ENCODE results near the gene LRRC74A.
A peak's percentile ranks its signal among the peaks of the same experiment; 100 is the strongest.
"Not testable (repeated sequence)": the region's sequence is repeated elsewhere in the genome, so short reads cannot be mapped to it uniquely, and the experiment has no call there.

LRRC74A gene

DNA sequence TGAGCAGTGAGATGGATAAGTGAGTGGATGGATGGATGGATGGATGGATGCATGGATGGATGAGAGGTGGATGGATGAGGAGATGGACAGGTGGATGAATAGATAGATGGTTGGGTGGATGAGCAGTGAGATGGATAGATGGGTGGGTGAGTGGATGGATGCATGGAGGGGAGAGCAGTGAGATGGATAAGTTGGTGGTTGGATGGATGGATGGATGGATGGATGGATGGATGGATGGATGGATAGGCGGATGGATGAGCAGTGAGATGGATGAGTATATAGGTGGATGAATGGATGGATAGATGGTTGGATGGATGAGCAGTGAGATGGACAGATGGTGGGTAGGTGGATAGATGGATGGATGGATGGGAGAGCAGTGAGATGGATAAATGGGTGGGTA lies 30.6 kb downstream of the LRRC74A start:
- no peak for DNase-seq

DNA sequence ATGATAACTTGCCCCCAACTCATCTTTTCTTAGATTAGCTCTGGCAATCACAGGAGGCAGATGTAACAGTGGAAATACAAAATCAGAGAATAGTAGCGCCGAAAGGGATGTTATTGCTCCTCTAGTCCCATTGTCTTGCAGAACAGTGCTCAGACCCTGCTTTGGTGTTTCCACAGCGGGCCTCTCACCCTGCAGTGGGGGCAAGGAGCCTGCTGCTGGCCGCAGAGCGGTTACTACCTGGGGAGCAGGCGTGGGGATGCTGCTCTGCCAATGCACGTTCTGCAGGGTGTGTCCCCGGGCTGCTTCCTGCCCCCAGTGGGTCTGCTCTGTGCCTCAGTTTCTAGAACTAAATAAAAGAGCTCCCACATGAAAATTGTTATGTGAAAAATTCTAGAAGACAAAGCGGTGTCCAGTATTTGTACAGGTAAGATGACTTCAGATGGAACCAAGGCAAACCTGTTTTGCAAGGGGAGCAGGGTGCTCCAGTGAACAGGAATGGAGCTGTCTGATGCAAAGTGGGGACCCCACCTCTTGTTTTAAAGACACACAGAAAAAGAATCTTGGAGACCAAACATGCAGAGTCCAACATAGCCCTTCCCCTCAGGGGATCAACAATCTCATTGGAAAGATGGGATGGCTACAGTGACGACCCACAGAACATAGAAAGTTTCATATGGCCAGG lies 35.5 kb downstream of the LRRC74A start:
- no peak for DNase-seq

DNA sequence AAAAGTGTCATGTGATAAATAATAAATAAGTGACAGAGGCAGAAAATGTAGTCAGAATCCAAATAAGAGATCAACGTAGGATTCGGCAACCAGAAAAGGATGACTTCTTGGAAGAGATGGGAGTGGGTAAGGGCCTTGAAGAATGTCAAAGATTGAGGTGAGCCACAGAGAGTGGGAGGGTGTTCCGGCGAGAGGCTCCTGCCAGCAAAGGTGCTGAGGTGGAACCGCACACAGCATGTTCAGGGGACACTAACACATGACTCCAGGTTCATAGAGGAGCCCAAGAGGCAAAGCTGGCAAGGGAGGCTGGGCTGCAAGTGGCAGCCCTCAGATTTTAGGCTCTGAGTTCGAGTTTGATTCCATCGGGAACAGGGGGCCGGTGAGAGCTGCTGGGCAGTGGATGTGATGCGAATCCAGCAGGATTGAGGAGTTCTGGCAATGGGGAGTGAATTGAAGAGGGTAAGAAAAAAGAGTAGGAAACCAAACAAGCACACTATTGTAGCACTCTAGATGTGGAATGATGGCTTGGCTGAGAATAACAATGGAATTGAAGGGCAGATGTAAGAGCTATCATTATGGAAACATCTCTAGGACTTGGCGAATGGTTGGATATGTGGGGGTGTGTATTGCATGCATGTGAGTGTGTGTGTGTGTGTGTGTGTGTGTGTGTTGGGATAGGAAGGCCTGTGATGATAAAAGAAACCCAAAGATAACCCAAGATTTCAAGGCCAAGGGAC lies 36.5 kb downstream of the LRRC74A start:
- DNase-seq = no peak

DNA sequence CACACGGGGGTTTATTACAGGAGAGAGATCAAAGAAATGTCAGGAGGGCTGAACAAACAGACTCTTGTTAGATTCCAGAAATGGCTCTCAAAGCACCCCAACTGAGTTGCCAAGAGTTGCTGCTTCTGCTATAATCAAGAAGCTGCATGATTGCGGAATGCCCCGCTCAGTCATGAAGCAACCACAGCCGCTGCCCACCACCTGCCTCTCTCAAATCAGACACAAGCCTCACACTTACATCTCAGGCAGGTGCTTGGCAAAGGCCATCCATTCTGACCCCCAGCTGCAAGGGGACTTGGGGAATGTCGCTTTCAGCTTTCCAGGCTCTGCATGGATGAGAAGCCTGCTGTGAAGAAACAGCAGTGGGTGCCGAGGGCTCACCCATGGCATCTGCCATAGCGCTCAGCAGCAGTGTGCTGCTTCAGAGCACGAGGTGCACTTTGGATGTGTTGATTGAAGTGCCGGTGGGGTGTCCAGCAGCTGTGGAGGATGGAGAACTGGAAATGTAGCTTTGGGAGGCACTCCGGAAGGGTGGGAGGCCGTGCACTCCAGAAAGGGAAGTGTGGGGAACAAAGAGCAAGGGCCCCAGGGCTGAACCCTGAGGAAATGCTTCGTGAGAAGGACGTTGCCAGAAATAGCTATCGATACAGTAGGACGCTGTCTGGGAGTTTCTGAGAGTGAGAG lies 37.7 kb downstream of the LRRC74A start:
- DNase-seq = no peak

DNA sequence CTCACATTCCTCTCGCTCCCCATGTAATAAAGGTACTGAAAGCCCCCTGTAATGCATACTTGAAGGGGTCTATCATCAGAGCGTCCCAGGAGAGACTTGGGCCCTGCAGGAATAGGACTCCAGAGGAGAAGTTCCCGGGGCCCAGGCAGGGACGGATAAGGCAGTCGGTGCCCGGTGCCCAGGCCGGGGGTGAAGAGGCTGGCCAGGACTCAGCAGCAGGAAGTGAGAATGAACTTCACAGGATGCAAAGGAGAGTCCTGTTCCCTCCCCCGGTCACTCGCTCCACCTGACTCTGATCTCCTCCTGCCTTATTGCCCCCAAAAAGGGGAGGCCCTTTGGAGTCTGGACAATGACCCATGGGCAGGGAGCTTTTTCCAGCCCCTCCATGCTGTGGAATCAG lies 40.2 kb downstream of the LRRC74A start:
- no peak for DNase-seq

DNA sequence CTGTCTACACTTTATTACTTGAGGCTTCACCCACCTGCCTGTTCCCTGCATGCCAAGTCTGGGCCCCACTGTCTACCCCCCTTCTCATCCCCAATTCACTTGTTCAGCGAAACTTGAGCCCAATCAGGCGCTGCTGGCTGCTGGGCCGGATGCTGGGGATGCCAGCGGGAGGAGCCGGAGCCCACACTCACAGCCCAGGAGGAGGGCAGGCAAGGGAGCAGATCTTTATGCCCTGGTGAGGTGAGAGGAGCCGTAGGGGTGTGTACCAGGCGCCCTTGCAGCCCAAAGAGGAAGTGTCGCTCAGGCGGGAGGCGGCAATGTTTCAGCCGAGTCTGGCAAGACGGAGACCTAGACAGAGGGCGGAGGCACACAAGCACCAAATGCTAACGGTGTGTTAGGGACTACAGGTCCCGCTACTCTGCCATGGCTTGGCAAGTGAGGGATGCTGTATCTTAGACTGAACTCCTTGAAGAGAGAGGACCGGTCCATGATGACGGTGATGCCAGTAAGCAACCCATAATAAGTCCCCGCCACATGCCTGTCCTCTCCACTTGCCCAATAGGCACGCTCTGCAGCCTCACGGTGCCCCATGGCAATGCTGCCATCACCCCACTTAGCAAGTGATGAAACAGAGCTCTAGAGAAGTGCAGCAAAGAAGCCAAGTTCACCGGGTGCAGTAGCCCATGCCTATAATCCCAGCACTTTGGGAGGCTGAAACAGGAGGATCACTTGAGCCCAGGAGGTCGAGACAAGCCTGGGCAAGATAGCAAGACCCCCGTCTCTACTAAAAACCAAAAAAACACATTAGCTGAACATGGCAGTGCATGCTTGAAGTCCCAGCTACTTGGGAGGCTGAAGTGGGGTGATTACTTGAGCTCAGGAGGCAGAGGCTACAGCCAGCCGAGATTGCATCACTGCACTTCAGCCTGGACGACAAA lies 41.6 kb downstream of the LRRC74A start:
- peak; percentile 25 for DNase-seq

DNA sequence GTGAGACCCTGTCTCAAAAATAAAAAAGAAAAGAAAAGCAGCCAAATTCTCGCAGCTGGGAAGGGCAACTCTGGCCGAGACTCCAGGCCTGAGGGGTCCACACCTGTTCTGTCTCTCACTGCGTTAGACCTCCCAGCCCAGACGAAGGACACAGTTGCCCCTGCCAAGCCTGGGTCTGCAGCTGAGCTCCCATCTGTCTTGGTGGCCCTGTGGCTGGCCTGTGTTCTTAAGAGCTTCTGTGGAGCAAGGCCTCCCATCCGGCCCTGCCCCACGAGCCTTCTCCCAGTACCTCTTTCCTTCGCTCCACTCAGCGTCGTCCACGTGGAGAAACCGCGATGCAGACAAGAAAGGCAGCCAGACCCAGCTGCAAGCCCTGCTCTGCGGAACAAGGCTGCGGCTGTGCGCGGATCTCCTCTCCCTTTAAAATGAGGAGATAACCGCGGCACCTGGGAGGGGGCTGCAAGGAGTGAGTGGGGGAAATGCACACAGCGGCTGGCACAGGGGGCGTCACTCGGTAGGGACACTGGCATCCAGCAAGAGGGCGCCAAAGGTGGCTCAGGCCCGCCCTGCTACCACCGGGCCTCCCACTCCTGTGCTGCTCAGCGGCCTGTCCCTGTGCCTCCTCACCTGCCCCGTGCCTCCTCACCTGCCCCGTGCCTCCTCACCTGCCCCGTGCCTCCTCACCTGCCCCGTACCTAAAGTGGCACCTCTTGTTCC lies 42.4 kb downstream of the LRRC74A start:
- no peak for DNase-seq

DNA sequence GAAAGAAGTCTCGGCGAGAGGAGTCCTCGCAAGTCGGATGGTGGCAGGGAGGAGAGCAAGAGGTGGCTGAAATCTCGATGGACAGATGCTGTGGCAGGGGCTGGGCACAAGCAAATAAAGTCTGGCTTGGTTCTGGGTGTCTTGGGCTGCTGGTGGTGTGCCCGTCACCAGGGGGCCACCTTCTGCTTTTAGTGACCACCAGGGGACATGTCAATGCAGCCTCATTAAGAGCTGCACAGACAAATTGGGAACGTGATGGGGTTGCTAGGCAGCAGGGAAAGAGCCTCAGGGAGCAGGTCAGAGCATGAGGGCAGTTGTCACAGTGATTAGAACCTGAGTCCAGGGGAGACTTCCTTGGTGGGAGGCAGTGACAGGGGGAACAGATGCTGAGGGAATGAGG lies 44.0 kb downstream of the LRRC74A start:
- no peak for DNase-seq

DNA sequence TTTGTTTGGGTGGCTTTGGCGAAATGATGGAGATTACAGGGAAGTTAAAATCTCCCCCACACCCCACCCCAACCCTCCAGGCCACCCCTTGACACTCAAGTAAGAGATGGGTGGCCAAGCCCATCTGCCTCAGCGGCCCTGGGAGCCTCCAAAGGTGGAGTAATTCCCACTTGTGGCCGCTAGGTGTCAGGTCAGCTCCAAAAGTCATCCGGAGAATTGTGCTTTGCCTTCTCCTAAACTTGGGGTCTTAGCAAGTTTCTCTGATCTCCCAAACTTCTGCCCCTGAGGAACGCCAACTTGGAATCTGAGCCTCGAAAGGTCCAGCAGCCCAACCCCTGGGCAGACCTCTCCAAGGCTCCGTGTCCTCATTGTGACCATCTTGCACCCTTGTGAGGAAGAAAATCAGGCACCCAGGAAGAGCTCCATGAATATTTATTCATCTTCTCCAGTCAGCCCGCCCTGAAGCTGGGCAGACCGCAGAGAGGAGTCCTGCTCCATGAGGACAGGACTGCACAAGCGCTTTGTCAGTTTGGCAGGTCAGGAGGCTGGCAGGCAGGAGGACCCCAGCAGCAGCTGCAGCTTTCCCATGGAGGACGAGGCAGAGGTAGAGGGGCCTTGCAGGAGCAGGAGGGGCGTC lies 46.7 kb downstream of the LRRC74A start:
- DNase-seq = peak; percentile 59

DNA sequence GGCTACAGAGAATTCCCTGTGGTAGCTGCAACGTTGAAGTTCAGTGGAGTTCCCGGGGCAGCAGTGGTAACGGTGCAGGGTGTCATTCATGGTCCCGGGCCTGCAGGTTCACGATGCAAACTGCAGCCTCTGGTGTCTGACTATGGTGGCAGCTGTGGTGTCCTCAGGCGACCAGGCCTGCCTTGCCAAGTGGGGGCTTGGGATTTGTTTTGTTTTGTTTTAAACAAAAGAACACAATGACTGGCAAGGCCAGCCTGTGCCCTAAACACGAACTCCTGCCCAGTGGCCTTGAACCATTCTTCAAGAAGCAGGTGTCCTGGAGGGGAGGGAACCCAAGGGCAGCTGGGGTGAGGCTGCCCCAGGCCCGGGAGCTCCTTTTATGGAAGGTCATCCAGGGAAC lies 48.5 kb downstream of the LRRC74A start:
- no peak for DNase-seq

DNA sequence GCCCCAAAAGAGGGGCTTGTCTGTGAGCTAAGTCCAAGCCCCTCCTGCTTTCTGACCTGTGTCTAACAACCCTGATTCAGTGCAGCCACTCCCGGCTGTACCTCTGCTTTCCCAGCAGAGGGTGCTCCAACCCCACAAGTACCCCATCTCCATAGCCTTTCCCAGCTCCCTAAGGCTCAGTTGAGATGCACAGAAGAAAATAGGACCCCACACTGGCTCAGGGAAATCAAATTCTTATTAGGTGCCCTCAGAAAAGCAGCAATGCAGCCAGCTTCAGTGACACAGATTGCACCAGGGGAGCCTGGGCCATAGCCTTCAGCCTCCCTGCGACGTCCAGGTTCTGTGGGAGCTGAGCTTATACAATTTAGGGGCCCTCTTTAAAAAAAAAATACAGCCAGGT lies 49.9 kb downstream of the LRRC74A start:
- peak; percentile 44 for DNase-seq

DNA sequence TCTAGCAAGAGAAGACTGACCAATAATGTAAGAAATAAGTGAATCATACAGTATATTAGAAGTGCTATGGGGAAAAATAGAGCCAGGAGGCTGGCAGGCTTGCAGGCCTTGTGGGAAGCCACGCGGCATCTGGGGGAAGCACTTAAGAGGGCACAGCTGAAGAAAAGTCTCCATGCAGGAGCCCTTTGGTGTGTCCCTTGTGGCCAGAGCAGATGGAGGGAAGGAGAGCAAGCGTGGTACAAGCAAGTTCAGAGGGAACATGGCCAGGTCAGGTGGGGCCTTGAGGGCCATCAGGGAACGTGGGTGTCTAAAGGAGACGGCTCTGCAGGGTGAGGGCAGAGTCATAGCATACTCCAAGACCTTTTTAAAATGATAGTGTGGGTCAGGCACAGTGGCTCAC lies 51.7 kb downstream of the LRRC74A start:
- DNase-seq = no peak

DNA sequence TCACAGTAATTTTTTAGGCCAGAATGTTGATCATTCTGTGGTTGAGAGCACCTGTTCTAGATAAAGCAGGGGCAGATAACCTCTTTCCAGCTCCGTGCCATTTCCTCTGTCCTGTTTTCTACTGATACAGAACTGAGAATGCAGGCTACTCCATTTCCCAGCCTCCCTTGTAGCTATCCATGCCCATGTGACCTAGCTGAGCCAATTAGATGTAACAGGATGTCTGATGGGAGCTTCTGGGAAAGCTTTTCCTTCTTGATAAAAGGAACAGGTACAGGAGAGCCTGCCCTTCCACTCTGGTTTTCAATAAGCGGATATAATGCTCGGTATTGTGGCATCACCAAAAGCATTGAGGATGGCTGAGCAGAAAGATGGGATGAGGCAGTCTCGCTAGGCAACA lies 54.2 kb downstream of the LRRC74A start:
- DNase-seq = no peak

DNA sequence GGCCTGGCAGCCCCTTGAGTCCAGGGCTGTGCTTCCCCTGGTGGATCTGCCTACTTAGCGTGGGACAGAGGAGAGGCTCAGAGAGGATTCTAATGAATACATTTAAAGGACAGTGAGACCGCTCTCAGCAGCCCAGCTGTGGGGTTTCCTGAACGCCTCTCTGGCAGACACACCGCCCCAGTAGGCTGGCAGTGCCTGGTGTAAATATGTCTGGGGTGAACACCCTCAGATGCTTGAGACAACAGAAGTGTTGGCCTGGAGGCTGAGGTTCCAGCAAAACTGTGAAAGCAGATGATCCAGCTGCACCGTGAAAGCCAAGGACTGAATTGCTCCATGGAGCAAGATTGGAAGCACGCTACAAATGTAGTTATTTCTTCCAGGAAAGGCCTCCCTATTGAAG lies 55.1 kb downstream of the LRRC74A start:
- DNase-seq = no peak

DNA sequence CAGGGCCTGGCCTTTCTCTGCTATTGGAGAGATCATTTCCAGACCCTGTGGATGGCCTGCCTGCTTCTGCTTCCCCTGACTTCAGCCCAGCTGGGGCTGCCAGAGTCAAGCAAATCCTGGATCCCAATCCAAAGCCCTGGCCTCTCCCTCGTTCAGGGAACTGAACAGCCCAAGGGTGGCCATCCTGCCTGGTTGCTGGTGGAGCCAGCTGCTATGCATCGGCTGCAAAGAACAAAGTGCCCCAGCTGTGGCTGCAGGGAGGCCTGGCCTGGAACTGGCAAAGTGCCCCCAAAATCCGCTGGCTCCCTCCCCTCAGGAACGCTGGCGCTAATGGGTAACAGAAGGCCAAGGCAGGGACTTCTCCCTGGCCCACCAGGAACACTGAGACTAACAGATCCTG lies 56.4 kb downstream of the LRRC74A start:
- DNase-seq = no peak

DNA sequence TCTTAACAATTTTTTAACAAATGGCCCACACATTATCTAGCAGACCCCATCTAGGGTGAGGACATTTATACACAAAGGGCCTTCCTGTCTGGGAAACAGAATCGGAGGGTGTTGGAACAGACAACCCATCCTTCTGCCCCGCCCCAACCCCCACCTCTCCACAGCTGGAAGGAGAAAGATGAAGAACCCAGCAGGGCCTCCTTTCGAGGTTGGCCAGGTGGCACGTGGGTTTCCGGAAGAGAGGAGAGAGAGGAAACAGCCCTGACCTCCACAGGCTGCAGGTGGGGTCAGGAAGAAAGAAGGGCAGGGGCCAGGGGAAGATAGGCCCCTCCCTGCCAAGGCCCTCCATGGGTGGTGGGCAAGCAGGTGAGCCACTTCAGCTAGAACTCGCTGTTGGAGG lies 57.2 kb downstream of the LRRC74A start:
- DNase-seq = no peak

DNA sequence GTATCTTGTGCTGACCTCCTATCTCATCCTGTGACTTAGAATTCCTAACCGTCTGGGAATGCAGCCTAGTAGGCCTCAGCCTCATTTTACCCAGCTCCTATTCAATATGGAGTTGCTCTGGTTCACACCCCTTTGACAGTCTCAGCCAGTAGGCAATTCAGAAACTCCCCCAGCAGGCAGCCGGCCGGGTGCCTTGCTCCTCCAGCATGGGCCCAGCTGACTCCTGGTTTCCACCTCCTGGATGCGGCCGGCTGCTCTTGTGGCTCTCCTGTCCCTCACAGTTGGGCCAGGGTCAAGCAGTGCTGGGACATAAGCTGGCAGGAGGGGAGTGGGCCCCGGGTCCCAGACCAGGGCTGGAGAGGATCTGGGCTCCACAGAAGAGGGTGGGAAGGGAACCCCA lies 58.2 kb downstream of the LRRC74A start:
- DNase-seq = no peak

DNA sequence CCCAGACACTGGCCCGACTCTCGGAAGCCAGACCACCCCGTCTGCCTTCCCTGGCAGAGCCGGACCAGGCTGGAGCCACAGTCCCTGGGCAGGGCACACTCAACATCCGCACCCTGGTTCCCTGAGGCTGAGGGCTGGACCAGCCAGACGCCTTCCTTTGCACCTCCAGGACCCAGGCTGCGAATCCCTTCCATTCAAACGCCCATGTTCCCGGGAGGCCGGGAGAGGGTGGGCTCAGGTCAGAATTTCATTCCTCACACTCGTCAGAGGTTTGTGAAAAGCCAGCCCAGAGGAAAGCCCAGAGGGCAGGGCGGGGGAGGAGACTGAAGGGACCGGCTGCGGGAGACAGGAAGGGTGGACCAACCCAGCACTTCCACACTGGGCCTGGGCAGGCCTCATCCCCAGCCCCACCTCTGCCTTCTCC lies 58.7 kb downstream of the LRRC74A start:
- no peak for DNase-seq

DNA sequence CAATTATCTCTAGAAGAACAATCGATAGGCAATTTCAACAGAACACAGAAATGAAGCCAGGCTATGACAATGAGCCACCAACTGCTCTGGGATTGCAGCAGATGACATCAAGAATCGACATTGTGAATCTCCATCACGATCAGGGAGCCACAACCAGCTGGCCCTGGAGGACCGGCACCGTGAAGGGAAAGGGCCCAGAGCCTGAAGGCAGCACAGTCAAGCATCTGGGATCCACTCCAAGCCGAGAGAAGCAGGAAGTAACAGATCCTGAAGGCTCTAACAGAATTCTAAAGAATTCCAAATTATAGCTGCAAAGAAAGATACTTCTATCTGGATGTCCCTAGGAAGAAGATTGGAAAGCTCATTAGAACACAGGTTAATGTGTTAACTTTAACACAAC lies 61.0 kb downstream of the LRRC74A start:
- no peak for DNase-seq

DNA sequence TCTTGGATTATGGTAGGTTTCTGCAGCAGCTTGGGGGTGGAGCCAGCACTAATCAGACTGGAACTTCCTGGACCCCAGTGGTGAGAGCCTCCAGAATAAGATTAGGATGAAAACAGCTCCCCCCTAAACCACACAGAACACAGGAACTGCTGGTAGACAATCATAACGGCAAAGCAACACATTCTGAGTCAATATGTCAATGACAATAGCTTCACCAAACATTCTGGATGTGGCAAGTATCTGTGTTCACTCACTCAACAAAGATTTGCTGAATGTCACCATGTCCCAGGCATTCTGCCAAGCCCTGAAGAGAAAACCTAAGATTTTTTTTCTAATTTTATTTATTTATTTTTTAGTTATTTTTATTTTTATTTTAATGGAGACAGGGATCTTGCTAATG lies 65.2 kb downstream of the LRRC74A start:
- DNase-seq = no peak

DNA sequence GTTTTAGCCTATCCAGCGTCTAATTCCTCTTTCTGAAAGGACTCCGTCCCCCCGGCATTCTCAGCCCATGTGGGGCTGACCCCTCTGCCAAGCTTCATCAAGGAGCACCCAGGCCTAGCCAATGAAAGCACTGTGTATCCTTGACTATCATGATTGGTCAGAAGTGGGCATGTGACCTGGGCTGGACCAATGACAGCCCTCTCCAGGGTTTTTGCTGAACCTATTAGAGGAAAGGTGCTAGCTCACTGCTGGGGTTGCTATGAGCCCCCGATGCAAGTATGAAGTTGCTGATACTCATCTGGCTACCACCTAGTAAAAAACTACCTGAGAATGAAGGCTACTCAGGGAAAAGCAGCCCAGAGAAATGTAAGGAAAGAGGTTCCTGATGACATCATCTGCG lies 68.1 kb downstream of the LRRC74A start:
- DNase-seq = no peak

DNA sequence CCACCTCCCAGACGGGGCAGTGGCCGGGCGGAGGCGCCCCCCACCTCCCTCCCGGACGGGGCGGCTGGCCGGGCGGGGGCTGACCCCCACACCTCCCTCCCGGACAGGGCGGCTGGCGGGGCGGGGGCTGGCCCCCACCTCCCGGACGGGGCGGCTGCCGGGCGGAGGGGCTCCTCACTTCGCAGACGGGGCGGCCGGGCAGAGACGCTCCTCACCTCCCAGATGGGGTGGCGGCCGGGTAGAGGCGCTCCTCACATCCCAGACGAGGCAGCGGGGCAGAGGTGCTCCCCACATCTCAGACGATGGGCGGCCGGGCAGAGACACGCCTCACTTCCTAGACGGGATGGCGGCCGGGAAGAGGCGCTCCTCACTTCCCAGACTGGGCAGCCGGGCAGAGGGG lies 71.8 kb downstream of the LRRC74A start:
- not testable (repeated sequence) for DNase-seq
